GM23248 (cell line): ENCODE results near the gene SH3BP2.

ENCODE experiments used
- EZH2 ChIP-seq: fragments of 200-600 bp; sonication (generic); IDR thresholded peaks from 2 replicates; pipeline ENCODE4 v1.6.1; 2018; ENCODE audit warnings: antibody characterized with exemption, mild to moderate bottlenecking; ENCODE audit not compliant: insufficient read depth, poor library complexity, severe bottlenecking
- EZH2phosphoT487 ChIP-seq: fragments of 200-600 bp; sonication (generic); IDR thresholded peaks from 2 replicates; pipeline ENCODE4 v1.6.1; 2018; ENCODE audit warnings: antibody characterized with exemption, moderate library complexity, mild to moderate bottlenecking, low read depth; ENCODE audit not compliant: insufficient read depth

DNA sequence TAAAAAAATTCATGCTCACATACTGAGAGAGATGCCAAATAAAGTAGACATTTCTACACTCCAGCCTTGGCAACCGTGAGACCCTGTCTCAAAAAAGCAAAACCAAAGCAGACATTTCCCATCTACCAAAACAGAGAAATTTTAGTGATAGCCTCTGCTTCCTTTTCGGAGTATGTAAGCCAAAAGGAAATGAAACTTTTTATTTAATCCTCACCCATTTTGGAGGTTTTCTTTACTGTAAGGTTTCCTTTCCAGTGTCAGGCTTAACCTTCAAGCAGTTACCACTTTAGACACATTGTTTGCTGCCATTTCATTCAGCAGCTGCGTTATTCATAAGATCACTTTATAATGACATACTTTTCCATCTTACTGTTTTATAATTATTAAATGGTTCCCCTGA is 66.6 kb downstream of the SH3BP2 start:
- TF ChIP-seq EZH2 (no peak), EZH2phosphoT487 (no peak)
